ES-I3 (cell line): Measurements from ENCODE around the gene WRAP53.
A peak's percentile ranks its signal among the peaks of the same experiment; 100 is the strongest.
"Not testable (repeated sequence)": the region's sequence is repeated elsewhere in the genome, so short reads cannot be mapped to it uniquely, and the experiment has no call there.

Source experiments
- H3K36me3 ChIP-seq: 2 replicates; pipeline ENCODE4 v1.6.1; 2013; ENCODE audit warnings: mild to moderate bottlenecking, low read length, control low read depth, moderate library complexity; ENCODE audit not compliant: insufficient read depth
- H3K4me1 ChIP-seq: 2 replicates; pipeline ENCODE4 v1.6.1; 2013; ENCODE audit warnings: mild to moderate bottlenecking, control low read depth, low read length; ENCODE audit not compliant: insufficient read depth
- H3K9ac ChIP-seq: 2 replicates; pipeline ENCODE4 v1.6.1; 2013; ENCODE audit warnings: low read depth, mild to moderate bottlenecking, low read length, moderate library complexity
- H3K9me3 ChIP-seq: 2 replicates; pipeline ENCODE4 v1.6.1; 2013; ENCODE audit warnings: mild to moderate bottlenecking, low read length, moderate library complexity; ENCODE audit not compliant: control insufficient read depth, insufficient read depth

WRAP53 gene

GRCh38 chr17:7687908-7688807, at the start of gene WRAP53:
TSS of gene WRAP53 (plus strand) at chr17:7688477. CDS start at chr17:7688649, 172 bp downstream.
- H3K36me3 ChIP-seq = no peaks in the 10 kb centered on the region
- no peaks in the 10 kb centered on the region for H3K9me3 ChIP-seq
- H3K9ac ChIP-seq = peak within 1 kb of the TSS; percentile 93
- H3K4me1 ChIP-seq = peaks cover 6% of the 10 kb centered on the region; the same call in 1 of the 2 replicates

DNA sequence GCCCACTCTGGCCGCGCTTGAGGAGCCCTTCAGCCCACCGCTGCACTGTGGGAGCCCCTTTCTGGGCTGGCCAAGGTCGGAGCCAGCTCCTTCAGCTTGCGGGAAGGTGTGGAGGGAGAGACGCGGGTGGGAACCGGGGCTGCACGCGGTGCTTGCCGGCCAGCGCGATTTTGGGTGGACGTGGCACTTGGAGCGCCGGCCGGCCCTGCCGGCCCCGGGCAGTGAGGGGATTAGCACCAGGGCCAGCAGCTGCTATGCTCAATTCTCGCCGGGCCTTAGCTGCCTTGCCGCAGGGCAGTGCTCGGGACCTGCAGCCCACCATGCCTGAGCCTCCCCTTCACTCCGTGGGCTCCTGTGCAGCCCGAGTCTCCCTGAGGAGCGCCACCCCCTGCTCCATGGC, 47.5 kb upstream of the WRAP53 start:
- Histone ChIP-seq H3K4me1 (peaks cover 9% of the 10 kb centered on the region; the same call in 1 of the 2 replicates), H3K9me3 (no peaks in the 10 kb centered on the region), H3K36me3 (no peaks in the 10 kb centered on the region), H3K9ac (no peak overlapping the region)

DNA sequence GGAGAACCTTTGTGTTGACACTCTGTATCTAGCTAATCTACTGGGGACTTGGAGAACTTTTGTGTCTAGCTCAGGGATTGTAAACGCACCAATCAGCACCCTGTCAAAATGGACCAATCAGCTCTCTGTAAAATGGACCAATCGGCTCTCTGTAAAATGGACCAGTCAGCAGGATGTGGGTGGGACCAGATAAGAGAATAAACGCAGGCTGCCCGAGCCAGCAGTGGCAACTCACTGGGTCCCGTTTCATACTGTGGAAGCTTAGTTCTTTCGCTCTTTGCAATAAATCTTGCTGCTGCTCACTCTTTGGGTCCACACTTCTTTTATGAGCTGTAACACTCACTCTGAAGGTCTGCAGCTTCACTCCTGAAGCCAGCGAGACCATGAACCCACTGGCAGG, 46.6 kb upstream of the WRAP53 start:
- not testable (repeated sequence) for H3K36me3 ChIP-seq, H3K9ac ChIP-seq, H3K9me3 ChIP-seq, H3K4me1 ChIP-seq

GRCh38 chr17:7644775-7645174, 43.5 kb upstream of the WRAP53 start:
- Histone ChIP-seq H3K9me3 (no peaks in the 10 kb centered on the region), H3K9ac (no peak overlapping the region), H3K36me3 (no peaks in the 10 kb centered on the region), H3K4me1 (peaks cover under 1% of the 10 kb centered on the region; the same call in 1 of the 2 replicates)

GRCh38 chr17:7646457-7646856, 41.8 kb upstream of the WRAP53 start:
- peaks cover 4% of the 10 kb centered on the region; the same call in 1 of the 2 replicates for H3K4me1 ChIP-seq
- no peak overlapping the region for H3K9ac ChIP-seq
- H3K36me3 ChIP-seq = no peaks in the 10 kb centered on the region
- no peaks in the 10 kb centered on the region for H3K9me3 ChIP-seq

DNA sequence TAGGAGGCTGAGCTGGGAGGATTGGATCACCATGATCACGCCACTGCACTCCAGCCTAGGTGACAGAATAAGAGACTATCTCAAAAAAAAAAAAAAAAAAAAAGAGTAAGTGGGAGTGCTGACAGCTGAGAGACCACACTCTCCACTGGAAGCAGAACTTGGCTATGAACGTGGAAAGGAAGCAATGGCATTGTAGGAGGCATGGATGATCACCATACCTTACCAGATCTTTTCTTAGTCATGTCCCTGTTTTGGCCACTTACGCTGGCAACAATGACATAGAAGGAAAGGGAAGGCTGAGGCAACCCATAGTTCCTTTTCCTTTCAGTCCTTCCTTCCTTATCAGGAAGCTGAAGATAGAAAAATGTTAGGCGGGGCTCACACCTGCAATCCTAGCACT, 41.3 kb upstream of the WRAP53 start:
- Histone ChIP-seq H3K9me3 (no peaks in the 10 kb centered on the region), H3K36me3 (no peaks in the 10 kb centered on the region), H3K4me1 (peaks cover 4% of the 10 kb centered on the region; the same call in 1 of the 2 replicates), H3K9ac (no peak overlapping the region)

- peak within 1 kb of the TSS; percentile 55 for H3K9ac ChIP-seq
Measured at GRCh38 chr17:7650509-7651096, 37.7 kb upstream of the WRAP53 start, which contains the start of gene ATP1B2. TSS of gene ATP1B2 (plus strand) at chr17:7650926. CDS start at chr17:7651519, 593 bp downstream.

GRCh38 chr17:7651097-7651664, 37.1 kb upstream of the WRAP53 start:
- Histone ChIP-seq H3K9ac (peak overlapping the region; percentile 55), H3K4me1 (peaks cover 15% of the 10 kb centered on the region; the same call in 1 of the 2 replicates), H3K9me3 (no peaks in the 10 kb centered on the region), H3K36me3 (no peaks in the 10 kb centered on the region)

More at GRCh38 chr17:7650509-7651096, 37.7 kb upstream of the WRAP53 start, which contains the start of gene ATP1B2:
- H3K4me1 ChIP-seq = peaks cover 11% of the 10 kb centered on the region; the same call in 1 of the 2 replicates
- no peaks in the 10 kb centered on the region for H3K36me3 ChIP-seq
- no peaks in the 10 kb centered on the region for H3K9me3 ChIP-seq

GRCh38 chr17:7651665-7652387, 36.5 kb upstream of the WRAP53 start:
- H3K4me1 ChIP-seq = peaks cover 19% of the 10 kb centered on the region; the same call in 1 of the 2 replicates

DNA sequence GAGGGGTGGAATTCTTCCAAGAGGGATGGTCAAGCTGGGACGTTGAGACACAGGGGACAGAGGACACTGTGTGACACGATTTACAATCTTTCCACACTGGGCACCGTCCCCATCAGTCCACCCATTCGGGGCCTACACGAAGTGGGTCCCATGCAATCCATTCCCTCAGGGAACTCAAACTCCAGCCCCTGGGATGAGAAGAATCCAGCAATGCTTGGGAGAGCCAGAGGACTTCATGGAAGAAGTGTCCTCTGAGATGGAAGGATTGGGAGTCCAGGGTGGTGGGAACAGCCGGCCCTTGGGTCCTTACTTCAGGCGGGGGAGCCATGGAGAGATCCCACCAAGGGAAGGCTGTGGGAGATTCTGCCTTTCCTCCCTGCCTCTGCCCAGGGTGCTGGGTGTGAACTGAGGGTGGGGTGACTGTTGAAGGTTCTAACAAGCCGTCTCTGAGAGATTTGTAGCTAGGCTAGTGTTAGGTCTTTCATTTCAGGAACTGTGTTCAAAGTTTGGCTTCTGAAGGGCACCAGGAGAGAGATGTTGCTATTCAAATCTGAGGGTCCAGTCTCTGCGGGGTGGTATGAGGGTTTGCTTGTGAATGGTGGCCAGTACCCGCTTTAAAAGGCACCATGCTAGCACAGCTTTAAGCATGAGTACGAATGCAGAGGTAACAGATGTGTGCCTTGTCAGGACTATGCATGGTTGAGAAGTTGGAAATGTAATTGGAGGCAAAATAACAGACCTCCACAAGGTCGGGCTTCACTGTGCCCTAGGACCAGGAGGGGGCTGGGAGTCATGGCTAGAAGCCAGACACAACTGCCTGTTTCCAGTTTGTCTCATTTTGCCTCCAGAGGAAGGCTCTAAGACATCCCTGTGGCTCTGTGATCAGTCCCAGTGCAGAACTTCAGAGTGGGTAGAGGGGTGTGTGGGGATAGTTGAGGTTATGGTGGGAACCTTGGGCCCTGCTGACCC, 35.6 kb upstream of the WRAP53 start:
- H3K36me3 ChIP-seq = no peaks in the 10 kb centered on the region
- peaks cover 21% of the 10 kb centered on the region for H3K4me1 ChIP-seq
- H3K9me3 ChIP-seq = no peaks in the 10 kb centered on the region
- no peak overlapping the region; the same call in 1 of the 2 replicates for H3K9ac ChIP-seq

More at GRCh38 chr17:7651665-7652387, 36.5 kb upstream of the WRAP53 start:
- Histone ChIP-seq H3K9ac (peak overlapping the region; percentile 55), H3K9me3 (no peaks in the 10 kb centered on the region), H3K36me3 (no peaks in the 10 kb centered on the region)

DNA sequence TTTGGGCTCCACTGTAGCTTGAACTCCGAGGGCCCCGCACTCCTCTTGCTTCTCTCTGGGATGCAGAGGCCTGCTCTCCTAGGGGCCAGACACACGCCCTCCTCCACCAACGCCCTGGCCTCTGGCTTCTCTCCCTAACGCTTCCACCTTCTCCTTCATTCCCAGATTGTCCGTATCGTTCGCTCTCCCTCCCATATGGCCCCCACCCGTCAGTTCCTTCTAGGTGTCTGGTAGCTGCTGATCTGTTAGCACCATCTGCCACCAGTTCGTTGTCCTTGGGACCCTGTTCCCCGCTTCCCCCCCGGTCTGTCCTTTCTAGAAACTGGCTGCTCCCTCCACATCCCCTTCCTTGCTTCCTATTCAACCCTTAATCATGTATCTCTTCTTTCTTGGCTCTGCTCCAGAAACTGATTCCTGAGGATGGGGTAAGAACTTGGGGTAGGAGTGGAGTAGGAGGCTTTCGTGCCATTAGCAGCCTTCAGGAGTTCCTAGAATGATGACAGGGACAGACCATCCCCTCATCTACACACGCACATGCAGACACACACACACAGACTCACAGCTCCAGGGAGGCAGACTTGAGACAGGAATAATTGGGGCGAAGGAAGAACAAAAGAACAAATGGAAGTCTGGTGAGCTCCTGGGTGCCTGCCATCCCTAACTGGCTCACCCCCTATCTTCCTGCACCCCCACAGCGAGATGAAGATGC, 33.3 kb upstream of the WRAP53 start:
- Histone ChIP-seq H3K9me3 (no peaks in the 10 kb centered on the region), H3K36me3 (no peaks in the 10 kb centered on the region), H3K9ac (no peak overlapping the region), H3K4me1 (peaks cover 22% of the 10 kb centered on the region)

DNA sequence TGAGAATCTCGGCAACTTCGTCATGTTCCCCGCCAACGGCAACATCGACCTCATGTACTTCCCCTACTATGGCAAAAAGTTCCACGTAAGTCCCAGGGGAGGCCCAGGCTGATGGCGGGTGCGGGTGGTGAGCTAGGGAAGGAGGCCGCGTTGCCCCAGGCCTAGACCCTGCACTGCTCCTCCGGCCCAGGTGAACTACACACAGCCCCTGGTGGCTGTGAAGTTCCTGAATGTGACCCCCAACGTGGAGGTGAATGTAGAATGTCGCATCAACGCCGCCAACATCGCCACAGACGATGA, 32.8 kb upstream of the WRAP53 start:
- Histone ChIP-seq H3K9me3 (no peaks in the 10 kb centered on the region), H3K9ac (no peak overlapping the region), H3K36me3 (no peaks in the 10 kb centered on the region), H3K4me1 (peaks cover 21% of the 10 kb centered on the region)
